HT-29 (cell line): ENCODE measurements around the gene ACO2. TPM values are rescaled to one million over a fixed set of nuclear protein-coding genes. Genes with fewer than 3 reads are reported as not detected.
A peak's percentile ranks its signal among the peaks of the same experiment; 100 is the strongest.
"Not testable (repeated sequence)": the region's sequence is repeated elsewhere in the genome, so short reads cannot be mapped to it uniquely, and the experiment has no call there.

Experiments
- DNase-seq: peaks from one replicate; pipeline ENCODE4 v3.0.0-alpha.2; 2015; ENCODE audit warnings: low spot score
- total RNA-seq: library from RNA; depleted of rRNA; stranded (reverse); fragments of >200 nt; shearing (Covaris generic); gene quantifications from 2 replicates; pipeline ENCODE4 v1.2.3, GENCODE V29; 2014

The ACO2 gene
- total RNA-seq, 1 experiment from 2014 or later: 52.1 TPM

DNA sequence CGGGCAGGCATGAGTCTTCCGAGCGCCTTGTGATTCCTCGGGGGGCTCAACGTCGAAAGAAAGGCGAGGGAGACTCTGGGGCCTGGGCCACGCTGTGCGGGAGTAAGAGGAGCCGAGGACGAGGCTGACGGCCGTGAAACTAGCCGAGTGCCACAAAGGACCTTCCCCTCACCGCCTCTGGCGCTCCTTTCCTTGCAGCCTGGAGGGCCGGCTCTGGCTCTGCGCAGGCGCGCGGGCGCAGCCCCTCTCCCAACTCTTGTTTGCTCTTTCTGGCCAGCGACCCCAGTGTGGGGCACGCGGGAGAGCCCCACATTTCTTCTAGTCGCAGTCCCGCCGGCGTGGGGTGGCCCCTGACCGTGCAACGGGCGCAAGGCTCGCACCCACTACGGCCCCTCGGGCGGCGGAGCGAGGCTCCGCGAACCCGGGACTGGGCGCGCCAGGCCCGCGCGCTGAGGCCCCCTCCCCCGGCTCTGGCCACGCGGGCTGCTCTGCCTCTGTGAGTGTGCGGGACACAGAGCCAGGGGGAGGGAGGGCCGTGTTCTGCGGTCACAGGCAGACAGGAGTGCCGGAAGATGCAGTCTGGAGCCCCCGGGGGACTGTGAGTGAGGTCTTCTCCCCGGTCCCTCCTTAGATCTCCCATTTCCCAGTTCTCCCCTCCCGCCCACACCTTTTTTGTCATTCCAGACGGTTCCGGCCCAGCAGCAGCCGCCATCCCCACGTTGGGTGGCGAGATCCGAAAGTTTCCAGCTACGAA is 21.3 kb upstream of the ACO2 start:
- DNase-seq: peak; percentile 46

DNA sequence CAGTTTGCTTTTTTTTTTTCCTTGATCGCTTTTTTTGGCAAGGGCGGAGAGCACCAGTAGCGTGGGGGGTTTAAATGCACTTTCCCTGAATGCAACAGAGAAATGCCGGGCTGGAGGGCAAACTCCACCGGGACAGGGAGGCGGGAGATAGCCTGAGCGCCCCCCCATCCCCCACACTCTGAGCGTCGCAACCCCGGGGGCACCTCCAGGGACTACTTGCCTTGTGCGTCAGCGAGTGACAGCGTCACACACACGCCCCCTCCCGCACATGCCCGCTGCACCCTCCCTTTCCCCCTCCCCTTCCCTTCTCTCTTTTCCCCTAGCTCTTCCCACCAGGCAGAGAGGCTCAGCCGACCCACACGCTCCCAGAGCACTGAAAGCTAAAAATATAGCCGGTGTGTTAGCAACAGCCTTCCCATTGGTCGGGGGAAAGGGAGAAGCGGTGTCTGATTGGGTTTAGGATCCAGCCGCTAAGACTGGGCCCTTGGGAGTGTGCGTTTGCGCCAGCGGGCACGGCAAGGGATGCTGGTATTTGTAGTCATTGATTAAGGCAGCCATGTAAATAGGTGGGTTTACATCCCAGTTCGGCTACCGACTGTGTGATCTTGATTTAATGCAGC is 20.6 kb upstream of the ACO2 start:
- DNase-seq: peak; percentile 95

DNA sequence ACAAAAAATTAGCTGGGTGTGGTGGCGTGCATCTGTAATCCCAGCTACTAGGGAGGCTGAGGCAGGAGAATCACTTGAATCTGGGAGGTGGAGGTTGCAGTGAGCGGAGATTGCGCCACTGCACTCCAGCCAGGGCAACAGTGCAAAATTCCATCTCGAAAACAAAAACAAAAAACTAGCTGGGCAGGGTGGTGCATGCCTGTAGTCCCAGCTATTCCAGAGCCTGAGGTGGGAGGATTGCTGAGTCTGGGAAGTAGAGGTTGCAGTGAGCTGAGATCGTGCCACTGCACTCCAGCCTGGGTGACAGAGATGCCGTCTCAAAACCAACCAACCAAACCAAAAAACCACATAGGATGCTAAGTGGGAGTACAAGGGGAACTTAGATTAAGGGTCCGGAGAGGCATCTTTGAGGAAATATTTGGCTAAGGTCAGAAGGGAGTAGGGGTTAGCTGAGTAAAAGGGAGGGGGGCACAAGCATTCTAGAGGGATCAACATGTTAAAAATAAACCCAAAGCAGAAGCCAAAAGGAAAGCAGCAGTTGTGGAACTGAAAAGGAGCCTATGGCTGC is 10.7 kb upstream of the ACO2 start:
- DNase-seq: no peak

DNA sequence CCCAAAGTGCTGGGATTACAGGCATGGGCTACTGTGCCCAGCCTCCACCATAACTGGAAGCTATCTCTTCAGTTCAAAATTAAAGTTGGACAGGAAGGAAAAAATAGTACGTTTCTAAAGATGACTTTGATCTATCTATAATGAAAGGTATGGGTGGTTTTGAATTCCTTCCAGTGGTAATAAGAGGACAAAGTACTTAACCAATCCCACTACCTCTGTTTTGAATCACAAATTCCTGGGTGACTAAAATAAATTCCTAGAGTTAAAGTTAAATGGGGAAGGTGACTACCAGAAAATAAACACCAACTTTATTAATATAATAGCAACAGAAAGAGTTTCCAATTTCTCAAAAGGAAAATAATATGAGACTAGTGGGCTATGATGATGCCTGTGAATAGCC is 9.5 kb upstream of the ACO2 start:
- DNase-seq: no peak

DNA sequence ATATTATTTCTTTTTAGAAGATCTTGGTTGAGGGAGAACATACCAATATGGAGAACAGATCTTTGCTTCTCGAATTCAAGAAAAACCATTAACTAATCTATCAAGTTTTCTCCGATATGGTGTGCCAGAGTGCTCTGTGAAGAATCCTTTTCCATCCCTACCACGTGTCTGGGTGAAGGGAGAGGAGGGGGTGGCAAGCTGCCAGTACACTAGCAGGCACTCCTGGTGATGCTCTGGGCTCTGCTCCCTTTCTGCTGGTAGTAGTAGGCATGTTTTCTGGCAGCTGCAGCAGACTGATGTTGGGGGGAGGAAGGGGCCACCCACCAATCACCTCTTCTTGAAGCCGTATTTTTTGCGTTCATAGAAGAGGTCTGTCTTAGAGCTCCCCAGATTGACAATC is 8.8 kb upstream of the ACO2 start:
- DNase-seq: not testable (repeated sequence)

DNA sequence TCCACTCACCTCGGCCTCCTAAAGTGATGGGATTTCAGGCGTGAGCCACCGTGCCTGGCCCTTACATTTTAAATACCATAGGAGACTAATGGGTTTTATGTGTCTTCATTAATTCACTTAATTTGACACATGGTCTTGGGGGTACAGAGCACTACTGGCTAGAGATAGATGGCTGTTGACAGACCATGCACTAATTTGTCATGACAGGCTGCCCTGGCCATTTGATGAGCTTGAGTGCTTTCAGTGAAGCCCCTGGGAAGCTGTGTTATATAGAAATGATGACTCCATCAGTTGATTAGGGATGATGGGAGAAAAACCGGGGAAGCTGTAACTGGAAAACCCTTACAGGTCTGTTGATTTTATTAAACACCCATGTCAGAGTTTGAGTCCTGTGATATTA is 7.0 kb upstream of the ACO2 start:
- DNase-seq: no peak

DNA sequence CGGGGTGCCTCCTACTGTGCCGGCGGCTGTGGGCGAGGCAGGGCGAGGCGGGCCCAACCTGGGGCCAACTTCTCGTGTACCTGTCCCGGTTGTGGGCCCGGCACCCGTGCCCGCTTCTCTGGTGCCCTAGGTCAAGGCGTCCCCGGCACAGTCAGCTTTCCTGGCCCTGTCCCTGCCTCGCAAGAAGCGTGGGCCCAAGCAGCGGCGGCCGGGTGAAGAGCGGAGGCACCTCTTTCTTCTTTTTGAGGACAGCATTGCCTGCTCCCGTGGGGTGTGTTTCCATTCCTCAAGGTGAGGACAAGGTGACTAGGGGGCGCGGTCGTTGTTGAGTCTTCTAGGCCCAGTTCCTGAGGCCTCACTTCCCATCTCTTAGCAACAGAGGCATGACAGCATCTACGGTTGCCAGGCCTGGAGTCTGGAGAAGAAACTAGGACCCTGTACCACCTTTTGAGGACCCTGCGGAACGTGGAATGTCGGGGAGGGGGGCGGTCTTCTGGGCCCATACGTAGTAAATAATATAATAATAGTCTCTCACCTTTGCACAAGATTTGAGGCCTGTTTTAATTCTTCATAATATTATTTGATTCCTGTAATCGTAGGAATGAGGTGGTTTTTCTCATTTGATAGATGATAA is 418 bp downstream of the ACO2 start:
- DNase-seq: no peak

DNA sequence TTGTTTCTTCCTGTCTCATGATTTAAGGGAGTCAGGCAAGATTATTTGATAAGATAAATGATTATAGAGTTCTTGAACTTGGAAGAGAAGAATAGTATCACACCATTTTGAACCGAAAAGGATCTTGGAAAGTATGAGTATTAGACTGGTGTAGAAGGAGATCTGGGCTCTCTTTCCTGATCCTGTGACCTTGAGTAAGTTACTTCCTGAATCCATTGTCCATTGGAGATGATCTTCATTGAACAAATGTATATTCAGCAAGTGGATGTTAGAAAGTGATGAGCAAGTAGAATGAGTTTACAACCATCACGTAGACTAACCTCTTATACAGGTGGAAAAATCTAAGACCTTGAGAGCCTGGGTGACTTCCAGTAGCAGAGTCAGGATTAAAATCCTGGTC is 2.0 kb downstream of the ACO2 start:
- DNase-seq: no peak

DNA sequence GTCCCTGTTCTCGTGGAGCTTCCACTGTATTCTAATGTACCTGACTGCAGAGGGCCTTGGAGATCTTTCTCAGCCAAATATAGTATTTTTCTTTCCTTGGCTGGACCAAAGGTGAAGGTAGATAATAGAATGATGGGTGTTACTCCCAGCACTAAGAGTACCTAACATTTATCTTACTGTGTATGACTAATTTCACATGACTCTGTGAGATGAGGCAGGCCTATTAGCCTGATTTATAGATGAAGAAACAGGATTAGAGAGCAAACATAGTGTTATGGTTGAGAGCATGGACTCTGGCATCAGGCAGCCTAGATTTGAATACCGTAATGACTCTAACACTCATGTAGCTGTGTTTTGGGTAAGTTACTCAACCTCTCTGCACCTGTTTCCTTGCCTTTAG is 2.7 kb downstream of the ACO2 start:
- DNase-seq: no peak

DNA sequence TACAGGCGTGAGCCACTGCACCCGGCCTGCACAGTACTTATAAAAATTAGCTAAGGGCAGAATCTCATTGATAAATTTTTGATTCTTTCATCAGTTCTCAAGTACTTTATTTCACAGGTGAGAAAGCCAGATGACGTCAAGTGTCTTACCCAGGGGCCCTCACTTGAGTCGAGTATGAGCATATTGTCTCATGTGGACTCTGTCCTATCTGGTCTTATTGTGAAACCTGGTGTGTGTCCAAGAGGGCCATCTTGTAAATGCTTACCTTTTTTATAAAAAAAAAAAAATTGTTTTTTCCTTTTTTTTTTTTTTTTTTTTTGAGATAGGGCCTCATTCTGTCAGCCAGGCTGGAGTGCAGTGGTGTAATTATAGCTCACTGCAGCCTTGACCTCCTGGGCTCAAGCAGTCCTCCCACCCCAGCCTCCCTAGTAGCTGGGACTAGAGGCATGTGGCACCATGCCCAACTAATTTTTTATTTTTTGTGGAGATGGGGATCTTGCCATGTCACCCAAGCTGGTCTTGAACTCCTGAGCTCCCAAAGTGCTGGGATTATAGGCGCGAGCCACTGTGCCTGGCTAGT is 6.0 kb downstream of the ACO2 start:
- DNase-seq: no peak

DNA sequence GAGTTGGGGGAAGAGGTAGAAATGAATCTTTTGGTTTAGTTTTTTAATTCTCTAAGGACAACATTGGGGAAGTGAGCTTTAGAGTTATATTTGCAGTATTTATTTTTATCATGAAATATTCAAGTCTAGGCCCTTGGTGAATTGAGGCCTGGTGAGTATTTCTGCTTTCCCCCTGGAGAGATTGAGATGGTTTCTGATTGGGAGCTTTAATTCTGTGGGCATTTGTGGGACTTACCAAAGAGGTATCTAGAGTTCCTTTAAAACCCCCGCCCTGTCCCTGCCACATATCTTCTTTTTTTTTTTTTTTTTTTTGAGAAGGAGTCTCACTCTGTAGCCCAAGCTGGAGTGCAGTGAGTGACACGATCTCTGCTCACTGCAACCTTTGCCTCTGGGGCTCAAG is 9.6 kb downstream of the ACO2 start:
- DNase-seq: no peak

DNA sequence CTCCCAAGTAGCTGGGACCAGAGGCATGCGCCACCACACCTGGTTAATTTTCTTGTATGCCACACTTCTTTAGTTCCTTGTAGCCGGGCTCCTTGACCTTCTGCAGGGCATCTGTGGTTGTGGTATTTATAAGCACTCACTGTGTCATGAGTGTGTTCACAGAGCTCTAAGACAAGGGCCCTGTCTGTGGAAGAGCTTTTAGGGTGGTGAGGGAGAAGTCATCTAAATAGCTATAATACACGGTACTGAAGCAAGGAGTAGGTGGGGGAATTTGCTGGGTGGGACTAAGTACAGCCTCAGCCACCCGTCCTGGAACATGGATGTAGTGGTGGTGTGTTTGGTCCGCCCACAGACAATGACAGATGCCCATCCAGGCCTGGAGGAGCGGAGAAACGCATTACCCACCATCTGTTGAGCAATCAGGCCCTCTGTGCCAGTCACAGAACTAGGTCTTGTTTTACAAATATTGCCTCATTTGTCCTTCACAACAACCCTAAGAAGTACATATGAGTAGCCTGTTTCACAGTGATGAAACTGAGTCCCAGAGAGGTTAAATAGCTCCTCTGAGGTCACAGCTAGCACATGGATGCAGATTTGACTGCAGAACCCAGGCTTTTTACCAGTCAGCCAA is 10.1 kb downstream of the ACO2 start:
- DNase-seq: no peak

DNA sequence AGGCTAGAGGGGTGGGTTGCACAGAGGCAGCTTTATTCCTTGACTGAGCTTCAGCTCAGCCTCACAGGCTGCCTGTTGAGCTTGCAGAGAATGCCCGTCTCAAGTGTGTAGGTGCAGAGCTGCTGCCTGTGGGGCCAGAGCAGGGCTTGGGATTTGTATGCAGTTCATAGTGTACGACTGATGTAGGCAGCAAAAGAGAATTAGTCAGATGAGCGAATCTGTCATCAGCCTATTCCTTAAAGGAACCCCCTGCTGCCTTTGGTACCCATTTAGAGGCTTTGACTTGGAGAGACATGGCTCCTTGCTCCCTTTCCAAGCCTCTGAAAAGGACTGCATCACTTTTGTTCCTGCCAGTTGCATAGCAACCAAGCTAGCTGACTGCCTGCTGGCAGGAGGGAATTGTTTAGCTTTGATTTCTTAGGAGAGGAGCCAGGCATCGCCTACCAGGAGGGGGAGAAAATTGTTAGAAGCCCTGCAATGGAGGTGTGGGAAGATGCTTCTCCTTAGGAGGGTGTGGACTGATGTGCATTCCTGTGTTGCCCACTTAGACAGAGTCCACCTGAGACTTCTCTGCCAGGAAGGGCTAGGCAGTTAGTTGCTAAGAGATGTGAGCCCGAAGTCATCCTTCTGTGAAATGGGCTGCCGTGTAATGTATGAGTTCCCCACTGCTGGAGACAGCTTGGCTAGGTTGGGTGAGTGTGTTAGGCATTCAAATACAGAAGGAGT is 10.9 kb downstream of the ACO2 start:
- no peak for DNase-seq

DNA sequence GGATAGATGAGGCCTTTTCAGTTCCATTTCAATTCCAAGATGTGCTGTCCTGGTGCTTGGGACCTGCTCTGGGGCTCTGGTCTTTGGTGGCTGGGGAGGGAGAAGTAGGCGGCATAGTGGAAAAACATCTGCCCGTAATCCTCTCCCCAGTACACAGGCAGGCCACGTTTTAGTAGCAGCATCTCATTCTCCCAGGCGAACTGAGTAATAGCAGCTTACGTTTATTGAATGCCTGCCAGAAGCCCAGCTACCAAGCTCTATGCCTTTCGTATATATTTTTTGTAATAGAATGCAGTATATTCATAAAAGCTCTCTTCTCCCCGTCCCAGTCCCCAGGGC is 11.4 kb downstream of the ACO2 start:
- DNase-seq: no peak

DNA sequence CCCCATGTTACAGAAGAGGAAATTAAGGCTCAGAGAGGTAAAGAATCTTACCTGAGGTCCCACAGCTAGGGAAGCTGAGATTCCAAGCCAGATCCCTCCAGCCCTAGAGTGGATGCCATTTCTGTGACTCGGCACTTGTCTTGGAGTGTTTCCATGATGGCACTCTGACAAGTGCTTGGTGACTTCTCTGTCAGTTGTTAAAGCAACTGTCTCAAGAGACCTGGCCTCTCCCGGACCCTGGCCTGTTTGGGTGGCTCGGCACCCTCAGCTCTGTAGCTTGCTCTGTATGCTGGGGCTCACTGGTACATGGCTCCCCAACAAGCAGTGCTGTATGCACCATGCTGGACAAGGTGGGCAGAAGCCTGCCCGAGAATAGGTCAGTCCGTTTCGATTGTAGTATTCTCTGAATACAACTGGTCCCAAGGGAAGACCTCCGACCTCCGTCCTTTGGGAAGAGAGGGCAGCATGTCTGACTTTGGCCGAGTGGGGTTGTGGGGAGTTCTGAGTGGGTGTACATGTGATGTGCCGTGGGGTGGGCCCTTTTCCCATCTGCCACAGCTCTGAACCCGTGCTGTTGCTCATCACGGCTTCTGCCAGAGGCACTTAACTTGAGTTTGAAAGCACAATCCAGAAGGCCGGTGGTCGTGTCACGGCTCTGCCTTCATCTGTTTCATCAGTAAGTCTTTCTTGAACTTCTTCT is 12.4 kb downstream of the ACO2 start:
- DNase-seq: no peak

DNA sequence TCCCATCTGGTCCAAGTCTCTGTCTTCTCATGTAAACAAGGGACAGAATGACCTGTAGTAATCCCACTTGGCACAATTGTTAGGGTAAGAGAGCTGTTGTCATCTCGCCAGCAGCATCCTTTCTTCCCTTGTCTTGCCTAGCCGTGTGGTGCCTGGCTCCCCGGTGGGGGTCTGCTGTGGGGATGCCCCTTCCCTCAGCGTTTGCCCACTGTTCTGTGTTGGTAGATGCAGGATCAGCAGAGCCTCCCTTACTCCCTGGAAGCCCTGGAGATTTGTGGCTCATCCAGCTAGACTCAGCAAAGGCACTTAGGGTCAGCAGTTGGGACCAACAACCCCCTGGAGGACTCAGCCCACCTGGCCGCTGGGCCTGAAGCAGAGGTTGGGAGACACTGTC is 13.0 kb downstream of the ACO2 start:
- DNase-seq: no peak

DNA sequence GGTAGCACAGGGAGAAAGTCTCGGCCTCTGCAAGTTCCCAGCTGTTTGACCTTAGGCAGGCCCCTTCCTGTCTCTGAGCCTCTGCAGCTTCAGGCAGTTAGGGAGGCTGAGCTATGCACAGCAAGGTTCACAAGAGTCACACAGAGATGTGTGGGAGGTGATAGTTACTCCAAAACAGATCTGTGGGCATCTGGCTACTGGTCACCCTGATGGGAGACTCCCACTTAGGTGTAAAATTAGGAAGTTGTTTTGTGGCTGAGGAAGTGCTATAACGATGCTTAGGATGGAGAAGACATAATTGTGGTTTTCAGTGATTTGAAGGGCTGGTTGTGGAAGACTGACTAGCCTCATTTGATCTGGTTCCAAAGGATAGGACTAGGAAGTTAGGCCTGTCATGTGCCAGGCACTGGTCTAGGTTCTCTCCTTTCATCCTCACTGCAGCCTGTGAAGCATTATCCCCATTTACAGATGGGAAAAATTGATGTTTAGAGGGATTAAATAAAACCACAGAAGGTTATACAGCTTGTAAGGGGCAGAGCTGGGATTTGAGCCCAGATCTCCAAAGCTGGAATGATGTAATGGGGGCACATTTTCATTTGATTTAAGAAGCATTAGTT is 13.5 kb downstream of the ACO2 start:
- no peak for DNase-seq

DNA sequence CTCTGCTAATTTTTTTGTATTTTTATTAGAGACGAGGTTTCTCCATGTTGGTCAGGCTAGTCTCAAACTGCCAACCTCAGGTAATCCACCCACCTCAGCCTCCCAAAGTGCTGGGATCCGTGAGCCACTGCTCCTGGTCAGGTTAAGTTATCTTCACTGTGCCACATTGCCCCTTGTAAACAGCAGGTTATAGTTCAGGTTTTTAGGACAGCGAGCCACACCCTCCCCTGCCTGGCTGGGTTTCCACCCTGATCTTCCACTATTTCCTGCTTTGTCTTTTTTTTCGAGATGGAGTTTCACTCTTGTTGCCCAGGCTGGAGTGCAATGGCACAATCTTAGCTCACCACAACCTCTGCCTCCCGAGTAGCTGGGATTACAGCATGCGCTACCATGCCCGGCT is 16.1 kb downstream of the ACO2 start:
- DNase-seq: no peak

DNA sequence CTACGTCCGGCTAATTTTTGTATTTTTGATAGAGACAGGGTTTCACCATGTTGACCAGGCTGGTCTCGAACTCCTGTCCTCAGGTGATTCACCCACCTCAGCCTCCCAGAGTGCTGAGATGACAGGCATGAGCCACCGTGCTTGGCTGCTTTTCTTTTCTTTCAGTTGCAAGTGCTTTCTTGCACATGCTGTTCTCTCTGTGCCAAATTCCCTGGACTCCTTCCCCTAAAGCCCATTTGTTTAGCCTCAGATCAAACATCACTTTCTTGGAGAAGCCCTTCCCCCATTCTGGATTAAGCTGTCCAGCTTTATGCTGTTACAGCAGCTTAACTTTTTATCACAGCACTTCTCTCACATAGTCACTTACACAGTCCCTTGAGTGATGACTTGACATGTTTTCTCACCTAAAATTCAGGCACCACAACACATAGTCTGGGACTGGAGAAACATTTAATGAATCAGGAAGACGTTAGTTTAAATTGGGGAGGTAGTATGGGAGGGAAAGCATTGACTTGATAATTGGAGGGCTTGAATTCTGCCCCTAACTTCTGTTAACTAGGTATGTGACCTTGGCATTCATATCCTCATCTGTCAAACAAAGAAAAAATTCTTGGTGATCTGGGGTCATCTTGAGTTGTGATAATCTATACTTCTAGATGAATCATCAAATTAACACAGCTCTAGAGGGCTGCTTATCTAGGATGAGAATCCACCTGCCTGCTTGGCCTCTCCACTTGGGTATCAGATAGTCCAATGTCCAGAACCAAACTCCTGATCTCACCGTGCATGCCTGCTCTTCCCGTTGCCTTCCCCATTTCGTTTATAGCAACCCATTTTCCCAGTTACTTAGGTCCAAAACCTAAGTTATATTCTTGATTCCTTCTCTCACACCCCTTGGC is 18.4 kb downstream of the ACO2 start:
- DNase-seq: no peak
